CD1c-positive myeloid dendritic cell (primary cell): ENCODE measurements around the gene IL20RB.
A peak's percentile ranks its signal among the peaks of the same experiment; 100 is the strongest.
"Not testable (repeated sequence)": the region's sequence is repeated elsewhere in the genome, so short reads cannot be mapped to it uniquely, and the experiment has no call there.

Source experiments
- DNase-seq: peaks from one replicate; pipeline ENCODE4 v3.0.0-alpha.2; 2016; ENCODE audit errors: extremely low spot score

Gene IL20RB

DNA sequence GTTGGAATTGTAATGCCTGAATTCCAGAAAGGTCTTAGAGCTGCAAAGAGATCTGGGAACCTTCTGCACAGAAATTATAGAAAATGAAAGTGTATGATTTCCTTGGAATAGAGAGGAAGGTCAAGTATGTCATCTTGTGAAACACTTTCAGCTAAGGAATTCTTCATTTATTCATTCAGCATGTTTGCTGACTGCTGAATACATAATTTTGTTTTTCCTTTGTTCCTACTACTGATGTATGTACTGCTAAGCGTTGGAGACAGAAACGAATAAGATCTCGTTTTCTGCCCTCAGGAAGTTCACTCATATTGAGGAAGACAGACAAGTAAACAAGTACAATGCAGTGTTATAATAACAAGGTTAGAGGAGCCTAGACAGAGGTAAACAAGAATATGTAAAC is 14.3 kb upstream of the IL20RB start:
- DNase-seq: no peak

DNA sequence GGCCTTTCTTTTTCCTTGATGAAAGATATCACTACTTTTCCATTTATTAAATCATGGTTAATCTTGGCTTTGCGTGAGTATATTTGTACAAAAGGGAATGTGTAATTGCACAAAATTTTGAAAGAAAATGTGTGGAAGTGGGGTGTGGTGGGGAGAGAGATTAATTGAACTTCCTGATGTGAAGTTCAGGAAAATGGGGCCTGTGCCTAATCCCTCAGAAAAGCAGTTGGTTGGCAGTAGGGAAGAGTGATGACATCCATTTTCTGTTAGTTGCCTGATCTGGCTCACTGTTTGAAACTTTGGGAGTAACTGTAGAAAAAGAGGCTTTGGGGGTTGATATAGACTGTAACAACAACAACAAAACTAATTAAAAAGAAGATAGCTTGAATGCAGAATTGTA is 10.8 kb upstream of the IL20RB start:
- DNase-seq: no peak

DNA sequence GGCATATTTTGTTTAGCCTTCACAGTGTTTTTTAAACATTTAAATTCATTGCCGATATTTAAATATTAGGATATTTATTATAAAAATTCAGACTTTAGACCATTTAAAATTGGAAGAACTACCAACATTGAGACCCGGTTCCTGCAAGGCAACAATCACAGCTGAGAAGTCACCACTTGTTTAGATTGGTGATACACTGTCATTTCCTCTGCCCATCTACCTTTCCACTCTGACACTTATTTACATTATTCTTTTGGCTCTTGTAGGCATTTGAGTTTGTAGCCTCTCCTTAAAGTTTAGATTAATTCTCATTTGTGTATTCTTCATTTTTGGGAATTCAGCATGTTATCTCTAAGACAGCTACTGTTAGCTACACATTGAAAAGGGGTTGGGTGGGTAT is 10.3 kb upstream of the IL20RB start:
- no peak for DNase-seq

DNA sequence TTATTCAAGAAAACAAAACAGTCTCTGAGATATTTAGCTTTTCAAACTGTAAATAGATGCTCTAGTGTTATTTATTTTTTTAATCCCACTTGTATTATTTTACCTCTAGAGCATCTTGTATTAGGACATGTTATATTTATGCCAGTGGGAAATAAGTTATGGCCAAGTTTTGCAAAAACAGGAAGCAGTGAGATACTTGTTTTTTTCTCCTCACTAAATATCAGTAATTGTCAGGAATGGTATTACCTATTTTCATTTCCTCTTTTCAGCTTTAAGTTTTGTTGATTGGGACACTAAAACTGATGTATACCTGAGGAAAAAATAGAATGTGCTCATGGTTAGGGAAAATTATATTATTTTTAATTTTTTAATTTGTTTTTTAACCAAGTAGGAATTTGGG is 8.6 kb upstream of the IL20RB start:
- peak; percentile 35 for DNase-seq

DNA sequence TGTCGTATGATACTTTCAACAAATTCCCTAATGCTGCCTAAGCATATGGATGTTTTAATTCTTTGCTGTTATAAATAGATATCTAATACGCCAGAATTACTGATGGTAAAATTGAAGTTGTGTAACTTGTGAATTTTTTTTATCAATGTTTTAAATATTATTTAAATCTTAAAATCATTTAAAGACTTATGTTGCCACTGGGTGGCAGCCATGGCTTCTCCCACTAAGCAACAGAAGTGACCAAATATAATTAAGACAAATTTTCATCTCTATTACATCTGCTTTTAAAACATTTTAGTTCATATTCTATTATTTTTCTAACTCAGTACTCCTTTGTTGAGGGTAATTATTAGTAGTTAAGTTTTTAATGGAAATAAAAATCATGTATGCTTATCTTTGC is 8.1 kb upstream of the IL20RB start:
- DNase-seq: no peak

DNA sequence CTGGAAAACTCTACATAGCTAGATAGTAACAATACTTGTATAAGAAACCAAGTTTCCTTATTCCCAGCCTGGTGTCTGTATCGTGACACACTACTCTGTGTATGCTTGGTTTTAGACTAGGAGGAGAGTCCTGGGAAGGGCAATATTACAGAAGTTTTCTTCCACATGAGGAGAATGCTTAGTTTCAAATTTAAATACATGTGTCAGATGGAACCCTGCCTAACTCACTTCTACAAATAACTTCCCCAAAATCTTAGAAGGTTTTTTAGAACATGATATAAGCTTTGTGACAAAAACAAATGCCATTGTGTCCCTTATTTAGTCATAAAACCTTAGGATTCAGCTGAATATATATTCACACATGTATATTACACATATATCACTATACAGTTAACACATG is 7.2 kb upstream of the IL20RB start:
- DNase-seq: peak; percentile 51

DNA sequence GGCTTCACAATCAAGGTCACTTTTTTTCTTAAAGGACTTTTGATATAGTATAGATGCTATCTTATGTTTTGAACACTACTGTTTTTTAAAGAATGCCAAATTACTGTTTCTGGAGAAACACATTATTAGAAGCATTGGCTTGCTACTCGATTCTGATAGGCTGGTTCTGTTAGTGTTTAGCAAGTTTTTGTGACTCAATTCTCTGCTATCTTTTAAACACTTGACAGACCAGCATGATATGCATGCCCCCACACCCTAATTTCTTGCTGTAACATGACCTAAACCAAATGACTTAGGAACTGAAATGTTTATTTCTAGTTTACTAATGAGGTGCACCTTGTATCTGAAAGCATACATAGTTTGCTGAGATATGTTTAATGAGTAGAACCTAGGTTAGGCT is 5.5 kb upstream of the IL20RB start:
- DNase-seq: no peak

DNA sequence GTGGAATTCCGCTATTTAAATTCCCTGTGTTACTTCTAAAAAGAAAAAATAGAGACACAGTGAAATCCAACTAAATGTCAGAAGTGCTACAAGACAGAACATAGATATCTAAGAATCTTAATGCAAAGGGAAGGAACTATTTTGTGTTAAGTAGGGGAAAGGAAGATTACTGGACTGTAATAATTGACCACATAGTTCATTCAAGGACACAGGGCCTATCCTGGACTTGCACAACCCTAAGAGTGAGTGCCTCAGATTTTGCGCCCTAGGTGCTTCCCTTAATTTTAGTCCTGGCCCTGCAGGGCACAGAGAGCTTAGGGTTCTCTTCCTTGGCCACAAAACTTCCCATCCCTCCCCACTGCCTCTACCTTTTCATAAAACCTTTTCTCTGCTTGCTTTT is 3.5 kb upstream of the IL20RB start:
- no peak for DNase-seq

DNA sequence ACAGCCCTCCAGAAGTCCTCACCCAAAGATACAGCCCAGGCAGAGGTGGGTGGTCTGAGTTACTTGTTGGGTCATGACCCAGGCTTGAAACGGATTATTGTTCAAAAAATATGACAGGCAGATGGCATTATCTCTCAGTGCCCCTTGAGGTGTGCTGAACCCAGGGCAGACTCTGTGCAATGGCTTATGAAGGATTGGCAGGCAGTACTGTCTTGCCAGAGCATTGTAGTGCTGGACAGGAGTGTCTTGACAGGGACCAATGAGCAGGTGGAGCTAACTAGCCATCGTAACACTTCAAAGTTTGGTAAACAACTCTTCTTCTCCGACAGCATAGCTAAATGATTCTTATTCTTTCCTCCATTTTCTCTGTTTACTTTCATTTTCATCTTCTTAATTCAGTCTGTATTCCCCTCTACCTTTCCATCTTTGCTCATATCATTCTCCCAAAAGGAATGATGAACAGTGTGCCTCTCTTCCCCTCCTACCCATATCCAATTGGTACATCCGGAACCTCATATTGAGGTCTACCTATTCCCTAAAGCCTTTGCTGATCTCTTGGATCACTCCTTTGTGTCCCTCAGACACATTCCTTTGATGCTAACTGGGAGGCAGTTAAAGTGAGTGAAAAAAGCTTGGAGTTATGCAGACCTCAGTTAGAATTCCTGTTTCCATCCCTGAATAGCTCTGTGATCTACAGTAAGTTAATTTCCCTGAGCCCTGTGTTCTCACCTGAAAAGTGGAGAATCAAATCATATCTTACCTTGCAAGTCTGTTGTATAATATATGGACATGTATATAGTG is 2.6 kb upstream of the IL20RB start:
- no peak for DNase-seq

DNA sequence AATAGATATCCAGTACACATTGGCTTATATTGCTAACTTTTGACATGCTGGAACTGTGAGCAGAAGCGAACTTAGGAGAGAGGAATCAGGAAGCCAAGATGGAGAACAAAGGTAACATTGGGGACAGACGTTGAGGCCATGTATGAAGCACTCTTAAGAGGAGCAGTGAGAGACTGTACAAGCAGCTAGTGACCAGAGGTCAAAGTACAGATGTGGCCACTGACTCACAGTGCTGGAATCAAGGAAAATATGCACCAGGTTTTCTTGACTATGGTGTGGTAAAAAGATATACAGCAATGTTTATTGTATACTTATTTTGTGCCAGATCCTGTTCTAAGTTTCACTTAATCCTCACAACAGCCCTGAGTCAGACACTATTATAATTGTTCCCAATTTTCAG is 2.0 kb upstream of the IL20RB start:
- no peak for DNase-seq

DNA sequence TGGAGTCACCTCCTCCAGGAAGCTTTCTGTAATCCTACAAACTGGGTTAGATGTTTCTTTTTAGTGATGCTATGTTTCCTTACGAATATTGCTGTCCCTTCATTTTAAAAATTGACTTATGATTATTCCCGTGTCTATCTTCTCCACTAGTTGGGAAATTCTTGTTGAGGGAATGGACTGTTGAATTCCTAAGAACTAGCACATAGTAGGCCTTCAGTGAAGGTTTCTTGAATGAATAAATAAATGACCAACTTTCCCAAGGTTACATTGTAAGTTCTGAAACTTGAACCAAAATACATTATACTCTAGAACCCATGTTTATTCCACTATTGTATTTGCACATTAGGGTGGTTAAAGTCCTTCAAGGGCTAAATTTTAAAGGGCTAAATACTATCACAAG is 812 bp upstream of the IL20RB start:
- no peak for DNase-seq

DNA sequence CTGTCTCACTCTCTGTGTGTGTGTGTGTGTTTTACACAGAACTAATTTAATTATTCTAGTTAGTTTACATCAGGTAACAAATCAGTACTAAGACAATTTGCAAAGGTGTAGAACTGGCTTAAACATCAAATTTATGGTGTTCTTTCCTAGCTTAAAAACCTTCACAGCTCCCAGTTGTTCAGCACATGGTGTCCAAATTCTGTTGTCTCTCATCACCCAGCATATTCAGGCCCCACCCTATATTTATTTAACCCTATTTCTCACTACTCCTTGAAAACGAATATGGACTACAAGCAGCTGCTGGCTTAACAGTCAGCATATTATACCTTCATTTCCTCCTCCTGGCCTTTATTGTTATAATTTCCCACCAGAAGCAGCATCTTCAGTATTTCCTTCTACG is 1.2 kb downstream of the IL20RB start:
- no peak for DNase-seq

DNA sequence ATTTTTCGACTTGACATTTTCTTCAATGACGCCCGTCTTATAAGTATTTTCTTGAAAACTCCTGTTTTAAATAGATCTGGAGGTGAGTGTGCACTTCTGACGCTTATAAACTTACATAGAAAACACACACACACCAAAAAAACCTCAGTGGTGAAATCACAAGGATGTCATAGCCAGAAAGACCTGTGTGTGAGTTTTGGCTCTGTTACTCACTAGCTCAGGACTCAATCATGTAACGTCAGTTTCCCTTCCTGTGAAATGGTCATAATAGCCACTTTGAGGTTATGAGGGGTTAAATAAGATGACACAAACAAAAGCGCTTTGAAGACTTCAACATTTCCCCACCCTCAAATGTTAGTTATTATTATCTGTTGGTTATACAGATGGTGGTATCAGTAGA is 1.8 kb downstream of the IL20RB start:
- no peak for DNase-seq

DNA sequence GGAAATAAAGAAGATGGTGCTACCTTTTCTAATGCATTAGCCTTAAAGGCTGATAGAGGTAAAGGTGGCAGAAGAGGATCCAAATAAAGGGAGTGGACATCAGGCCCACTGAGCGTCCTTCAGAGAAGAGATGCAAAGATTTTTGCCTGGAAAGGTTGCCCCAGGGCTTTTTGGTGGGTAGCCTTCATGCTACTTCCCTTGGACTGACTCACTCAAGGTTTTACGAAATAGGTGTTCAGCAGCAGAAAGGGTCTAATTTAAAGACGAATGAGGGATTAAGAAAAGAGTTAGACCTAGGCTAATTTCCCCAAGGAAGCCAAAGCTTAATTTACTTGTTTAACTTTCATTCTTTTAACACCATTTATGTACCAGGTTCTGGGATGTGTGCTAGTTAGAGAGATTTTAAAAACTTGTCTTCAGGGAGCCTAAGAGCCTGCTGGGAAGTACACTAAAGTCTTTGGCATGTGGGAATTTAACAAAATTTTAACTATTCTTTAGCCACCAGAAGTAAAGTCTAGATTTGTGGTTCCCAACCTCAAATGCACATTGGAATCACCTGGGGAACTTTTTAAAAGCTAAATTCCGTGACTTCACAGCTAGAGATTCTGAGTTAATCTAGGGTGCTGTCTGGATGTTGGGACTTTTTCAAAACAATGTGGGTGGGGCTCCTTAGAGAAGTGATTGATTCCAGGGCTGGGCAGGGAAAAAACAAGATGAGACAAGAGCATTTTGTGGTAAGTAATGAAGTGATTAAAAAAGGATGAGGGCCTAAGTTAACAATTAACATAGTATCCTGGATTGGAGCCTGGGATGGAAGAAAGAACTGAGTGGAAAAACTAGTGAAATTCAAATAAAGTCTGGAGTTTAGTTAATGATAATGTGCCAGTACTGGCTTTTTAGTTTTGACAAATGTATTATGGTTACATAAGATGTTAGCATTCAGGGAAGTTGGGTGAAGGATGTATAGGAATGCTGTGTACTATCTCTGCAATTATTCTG is 3.4 kb downstream of the IL20RB start:
- DNase-seq: no peak

DNA sequence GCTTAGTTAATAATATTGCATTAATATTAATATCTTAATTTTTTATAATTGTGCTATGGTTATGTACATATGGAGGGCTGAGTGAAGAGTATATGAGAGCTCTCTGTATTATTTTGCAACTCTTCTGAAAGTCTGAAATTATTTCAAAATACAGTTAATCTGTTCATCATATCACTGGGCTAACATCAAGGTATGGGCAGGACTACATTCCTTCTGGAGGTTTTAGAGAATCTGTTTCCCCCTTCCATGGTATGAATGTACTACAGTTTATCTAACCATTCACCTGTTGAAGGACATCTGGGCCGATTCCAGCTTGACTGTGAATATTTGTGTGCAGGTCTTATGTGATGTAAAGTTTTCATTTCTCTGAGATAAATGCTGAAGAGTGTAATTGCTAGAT is 5.1 kb downstream of the IL20RB start:
- DNase-seq: no peak

DNA sequence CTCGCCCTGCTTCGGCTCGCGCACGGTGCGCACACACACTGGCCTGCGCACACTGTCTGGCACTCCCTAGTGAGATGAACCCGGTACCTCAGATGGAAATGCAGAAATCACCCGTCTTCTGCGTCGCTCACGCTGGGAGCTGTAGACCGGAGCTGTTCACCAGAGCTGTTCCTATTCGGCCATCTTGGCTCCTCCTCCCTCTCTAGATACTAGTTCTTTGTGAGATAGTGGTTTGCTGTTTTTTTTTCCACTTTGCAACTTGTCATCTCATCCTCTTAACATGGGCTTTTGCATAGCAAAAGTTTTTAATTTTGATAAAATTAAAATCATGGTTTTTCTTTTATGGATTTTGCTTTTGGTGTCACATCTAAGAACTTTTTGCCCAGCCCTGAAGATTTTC is 11.8 kb downstream of the IL20RB start:
- not testable (repeated sequence) for DNase-seq

DNA sequence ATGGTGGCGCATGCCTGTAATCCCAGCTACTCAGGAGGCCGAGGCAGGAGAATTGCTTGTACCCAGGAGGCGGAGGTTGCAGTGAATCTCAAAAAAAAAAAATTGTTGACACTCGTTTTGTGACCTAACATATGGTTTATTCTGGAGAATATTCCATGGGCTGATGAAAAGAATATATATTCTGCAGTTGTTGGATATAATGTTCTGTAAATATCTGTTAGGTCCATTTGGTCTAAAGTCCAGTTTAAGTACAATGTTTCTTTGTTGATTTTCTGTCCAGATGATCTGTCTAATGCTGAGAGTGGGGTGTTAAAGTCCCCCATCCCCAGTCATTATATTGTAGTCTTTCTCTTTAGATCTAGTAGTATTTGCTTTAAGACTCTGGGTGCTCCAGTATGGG is 15.6 kb downstream of the IL20RB start:
- DNase-seq: no peak

DNA sequence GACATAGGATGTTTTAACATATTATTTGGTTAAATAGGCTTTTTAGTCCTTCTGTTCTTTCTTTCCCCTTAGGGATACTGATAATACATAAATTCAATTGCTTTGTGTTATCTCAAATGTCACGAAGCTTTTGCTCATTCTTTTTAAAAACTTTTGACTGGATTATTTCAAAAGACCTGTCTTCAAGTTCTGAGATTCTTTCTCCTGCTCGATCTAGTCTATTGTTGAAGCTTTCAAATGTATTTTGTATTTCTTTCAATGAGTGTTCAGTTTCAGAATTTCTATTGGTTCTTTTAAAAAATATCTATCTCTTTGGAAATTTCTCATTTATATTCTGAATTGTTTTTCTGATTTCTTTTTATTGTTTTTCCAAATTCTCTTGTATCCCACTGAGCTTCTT is 16.9 kb downstream of the IL20RB start:
- DNase-seq: no peak

DNA sequence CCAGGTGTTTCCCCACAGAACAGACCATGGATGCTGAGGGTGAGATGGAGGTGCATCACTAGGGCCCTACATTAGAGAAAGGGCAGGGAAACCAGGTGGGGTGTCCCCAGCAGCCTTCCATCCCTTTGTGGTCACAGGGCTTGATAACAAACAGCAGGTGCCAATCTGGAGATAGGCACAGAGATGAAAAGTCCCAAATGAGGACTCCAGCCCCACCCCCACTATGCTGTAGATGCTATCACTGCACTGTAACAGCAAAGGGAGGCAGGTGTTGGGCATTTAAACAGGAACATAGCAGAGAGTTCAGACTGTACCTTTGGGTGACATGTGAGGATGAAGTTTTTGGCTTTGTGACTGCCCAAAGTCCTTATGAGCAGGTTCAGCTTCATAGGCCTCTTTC is 21.4 kb downstream of the IL20RB start:
- DNase-seq: no peak

DNA sequence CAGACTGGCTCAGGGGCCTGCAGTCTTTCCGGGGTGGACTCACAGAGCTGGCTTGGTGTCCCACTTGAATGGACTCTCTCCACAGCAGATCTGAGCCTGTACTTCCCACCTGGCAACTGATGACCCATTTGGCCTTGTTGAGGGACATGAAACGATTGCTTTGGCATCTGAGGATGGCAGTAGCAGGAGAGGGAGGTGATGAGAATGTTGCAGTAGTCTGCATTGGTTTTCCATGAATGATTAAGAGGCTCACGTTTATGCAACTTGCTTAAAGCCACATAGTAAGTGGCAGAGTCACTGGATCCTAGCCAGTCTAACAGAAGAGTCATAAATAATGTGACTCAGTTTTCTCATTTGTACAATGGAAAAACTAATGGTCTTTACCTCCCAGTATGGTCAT is 21.9 kb downstream of the IL20RB start:
- DNase-seq: no peak

DNA sequence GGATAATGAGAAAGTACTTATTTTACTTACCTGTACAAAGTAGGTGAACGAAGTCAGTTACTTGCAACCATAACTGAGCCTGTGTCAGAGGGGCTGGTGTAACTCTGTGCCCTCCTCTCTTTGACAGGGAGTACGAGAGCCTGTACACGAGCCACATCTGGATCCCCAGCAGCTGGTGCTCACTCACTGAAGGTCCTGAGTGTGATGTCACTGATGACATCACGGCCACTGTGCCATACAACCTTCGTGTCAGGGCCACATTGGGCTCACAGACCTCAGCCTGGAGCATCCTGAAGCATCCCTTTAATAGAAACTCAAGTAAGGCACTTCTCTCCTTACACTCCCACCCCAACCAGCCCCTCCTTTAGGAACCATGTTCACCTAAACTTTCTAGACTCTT is 24.2 kb downstream of the IL20RB start:
- no peak for DNase-seq

DNA sequence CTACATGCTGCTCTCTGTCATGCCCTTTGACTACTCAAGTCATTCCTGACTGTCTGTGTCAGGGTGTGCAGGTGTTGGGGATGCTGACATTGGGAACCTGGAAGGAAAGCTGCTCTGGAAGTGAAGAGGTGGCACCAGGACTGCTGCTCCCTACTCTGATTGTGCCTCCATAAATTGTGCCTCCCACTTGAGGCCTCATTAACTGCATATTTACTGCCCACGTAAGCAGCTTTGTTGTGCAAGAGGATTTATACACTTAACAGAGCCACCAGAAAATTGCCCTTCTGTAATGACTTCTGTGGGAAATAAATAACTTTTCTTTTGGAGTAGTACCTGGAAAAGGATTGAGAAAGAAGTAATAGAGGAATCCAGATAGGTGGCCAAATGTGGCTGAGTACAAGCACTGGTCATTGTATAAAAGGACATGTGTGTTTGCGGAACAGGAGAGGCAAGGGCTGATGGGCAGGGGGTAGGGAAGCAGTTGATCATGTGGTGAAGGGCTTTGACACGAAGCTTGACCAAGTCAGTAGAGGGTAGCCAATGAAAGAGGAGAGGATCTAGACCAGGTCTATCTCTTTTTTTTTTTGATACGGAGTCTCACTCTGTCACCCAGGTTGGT is 24.8 kb downstream of the IL20RB start:
- DNase-seq: no peak

DNA sequence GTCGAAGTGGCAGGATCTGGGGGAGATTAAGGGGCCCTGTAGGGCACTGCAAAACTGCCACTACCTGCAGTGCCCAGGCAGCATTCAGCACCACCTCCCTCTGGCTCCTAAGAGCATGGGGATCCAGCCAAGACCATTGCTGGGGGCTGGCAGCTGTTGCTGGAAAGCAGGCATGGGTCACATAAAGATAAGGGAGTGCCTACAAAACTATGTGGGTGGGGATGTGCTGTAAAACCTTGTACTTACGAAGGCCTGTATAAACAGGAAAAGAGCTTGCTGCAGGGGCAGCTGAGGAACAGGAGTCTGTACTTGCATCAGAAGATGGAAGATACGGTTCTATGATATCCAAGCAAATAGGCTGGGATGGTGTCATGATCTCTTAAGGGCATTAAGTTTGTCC is 27.1 kb downstream of the IL20RB start:
- no peak for DNase-seq
